NCI-H187 (cell line): ENCODE results near the gene SLC35G1.

Experiments
- DNase-seq, 2 experiments: peaks; one replicate each; lab custom pipeline; 2025; lab: John Stamatoyannopoulos, UW

The SLC35G1 gene, protein sequence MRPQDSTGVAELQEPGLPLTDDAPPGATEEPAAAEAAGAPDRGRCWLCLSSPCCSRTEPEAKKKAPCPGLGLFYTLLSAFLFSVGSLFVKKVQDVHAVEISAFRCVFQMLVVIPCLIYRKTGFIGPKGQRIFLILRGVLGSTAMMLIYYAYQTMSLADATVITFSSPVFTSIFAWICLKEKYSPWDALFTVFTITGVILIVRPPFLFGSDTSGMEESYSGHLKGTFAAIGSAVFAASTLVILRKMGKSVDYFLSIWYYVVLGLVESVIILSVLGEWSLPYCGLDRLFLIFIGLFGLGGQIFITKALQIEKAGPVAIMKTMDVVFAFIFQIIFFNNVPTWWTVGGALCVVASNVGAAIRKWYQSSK

DNA sequence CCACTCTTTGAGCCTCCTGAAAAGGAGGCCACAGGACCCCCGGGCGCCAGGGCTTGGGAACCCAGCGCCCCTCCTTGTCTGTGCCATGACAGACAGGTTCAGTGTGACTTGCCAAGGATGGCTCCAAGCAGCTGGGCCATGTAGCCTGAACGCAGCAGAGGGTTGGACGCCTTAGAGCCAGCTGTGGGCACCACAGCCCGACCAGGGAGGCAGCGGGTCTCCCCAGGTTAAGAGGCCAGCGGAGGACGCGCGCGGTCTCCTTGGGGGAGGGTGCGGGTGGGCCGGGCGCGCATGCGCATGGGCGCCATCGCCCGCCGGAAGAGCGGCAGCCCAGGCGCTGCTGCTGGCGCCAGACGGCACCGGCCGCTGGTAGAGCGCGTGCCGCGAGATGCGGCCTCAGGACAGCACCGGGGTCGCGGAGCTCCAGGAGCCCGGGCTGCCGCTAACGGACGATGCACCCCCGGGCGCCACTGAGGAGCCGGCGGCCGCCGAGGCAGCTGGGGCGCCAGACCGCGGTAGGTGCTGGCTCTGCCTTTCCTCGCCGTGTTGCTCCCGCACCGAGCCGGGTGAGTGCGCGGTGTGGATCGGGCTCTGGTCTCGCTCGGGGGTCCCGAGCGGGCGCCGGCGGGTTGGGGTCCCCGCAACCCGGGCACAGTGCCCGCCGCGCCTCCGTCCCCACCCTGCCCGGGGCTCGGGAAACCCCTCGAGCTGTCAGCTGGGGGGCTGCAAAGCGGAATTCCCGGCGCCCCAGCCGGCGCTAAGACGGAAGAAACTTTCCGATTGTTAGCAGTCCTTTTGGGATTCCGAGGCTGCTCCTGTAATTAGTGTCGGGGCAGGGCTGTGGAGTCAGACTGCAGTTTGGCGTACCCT lies at the start of gene SLC35G1:
SLC35G1 (plus strand) TSS at position 333 of the 870 bp plus-strand sequence; CDS start at position 389, 56 bp downstream.
- peak in 1 of 2 experiments; percentile 31 for DNase-seq

DNA sequence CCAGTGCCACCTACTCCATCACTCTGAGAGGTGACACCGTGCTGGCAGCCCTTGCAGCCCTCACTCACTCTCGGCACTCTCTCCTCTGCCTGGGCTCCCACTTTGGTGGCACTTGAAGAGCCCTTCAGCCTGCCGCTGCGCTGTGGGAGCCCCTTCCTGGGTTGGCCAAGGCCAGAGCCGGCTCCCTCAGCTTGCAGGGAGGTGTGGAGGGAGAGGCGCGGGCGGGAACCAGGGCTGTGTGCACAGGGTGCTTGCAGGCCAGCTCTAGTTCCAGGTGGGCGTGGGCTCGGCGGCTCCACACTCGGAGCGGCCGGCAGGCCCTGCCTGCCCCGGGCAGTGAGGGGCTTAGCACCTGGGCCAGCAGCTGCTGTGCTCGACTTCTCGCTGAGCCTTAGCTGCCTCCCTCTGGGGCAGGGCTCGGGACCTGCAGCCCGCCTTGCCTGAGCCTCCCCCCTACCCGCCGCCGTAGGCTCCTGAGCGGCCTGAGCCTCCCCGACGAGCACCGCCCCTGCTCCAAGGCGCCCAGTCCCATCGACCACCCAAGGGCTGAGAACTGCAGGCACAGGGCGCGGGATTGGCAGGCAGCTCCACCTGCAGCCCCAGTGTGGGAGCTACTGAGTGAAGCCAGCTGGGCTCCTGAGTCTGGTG lies 48.7 kb upstream of the SLC35G1 start:
- peak; percentile 33 to 57 for DNase-seq

DNA sequence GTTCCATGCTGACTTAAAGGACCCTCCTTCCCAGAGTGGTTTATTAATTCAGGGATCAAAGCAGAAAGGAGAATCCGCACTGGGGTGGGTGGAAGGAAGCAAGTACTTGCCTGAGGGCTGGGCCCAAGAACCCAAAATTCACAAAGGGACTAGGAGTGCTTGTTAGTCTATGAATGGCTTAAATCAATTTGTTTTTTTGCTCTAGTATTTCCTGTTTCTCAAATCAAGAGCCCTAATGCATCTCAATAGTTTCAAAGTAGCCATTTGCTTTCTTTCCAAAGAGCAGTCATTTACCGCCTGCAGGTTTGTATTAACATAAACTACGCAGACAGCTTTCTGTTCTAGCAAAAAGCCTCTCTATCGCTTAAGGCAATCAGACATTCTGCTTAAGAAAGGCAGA lies 44.2 kb upstream of the SLC35G1 start:
- DNase-seq, result no peak

DNA sequence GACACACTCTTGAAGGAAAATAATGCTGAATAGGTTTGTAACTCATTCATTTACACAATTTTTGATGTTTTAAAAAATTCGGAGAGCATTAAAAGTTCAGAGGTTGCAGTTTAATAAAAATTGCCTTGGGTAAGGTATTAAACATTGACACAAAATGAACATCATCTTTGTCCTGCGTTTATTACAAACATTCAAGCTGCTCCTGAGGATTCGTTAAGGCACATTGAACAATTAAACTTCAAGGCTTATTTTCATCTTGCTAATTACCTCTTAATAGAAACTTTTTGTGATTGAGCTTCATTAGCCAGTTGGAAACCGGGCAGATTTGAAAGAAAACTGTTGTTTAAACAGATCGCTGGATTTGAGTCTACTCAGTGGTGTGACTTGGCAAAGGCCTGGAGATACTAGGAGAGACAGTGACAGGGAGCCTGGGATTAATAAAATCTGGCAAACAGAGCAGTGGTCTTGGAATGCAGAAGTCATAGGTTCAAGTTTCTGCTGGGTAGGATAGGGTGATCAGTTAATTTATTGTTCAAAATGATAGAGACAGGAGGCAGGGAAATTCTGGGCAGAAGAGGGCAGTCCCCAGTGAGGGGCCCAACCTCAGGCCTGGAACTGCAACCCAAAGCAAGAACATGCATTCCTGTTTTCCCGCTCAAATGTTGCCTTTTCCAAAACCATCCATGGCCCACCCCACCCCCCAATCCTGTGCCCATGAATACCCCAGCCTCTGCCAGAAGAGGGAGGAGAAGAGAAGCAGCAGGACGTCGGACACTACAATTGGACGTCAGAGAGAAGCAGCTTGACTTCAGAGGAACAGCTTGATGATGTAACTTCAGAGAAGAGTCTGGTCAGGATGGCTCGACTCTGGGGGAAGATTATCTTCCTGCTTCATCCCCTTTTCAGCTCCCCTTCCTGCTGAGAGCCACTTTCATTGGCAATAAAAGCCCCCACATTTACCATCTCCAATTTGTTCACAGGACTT lies 43.5 kb upstream of the SLC35G1 start:
- DNase-seq, result no peak

DNA sequence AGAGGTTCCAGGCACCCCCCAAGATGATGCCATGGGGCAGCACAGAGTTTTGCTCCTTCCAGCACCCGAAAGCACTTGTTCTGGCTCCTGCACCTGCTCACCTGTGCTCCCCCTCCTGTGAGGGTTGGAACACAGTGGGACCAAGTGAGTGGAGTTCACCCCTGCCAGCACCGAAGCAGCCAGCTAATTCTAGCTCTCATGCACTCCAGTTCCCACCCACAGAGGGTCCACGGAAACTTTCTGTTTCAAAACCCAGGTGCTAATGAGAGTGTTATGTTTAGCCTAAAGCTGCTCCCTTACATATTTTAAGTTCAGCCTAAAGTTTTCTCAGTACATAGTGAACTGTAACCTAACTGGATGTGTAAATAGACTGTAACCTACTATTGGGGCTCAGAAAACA lies 42.6 kb upstream of the SLC35G1 start:
- DNase-seq, result no peak

DNA sequence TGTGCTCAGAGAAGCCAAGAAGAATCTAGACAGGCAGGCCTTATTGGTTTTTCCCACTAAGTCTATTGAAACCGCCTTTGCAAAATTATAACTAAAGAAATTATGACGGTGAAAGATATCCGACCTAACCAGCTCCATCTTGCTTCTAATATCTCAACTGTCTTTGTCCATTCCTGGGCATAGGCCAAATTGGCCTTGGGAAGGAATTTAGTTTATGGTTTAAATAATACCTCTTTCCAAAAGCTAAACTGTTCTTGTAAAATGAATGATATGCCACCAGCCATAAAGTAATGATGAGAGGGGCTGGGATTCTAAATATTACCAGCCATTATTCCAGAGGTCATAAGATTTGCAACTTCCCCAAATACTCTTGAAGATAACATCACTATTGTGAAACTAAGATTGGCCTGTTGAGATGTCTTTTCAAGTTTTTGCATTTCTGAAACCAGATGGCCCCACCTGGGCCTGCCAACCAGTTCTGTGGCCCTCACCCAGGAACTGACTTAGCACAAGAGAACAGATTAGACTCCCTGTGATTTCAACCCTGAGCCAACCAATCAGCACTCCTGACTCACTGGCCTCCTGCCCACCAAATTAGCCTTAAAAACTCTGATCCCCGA lies 41.2 kb upstream of the SLC35G1 start:
- DNase-seq, result no peak

DNA sequence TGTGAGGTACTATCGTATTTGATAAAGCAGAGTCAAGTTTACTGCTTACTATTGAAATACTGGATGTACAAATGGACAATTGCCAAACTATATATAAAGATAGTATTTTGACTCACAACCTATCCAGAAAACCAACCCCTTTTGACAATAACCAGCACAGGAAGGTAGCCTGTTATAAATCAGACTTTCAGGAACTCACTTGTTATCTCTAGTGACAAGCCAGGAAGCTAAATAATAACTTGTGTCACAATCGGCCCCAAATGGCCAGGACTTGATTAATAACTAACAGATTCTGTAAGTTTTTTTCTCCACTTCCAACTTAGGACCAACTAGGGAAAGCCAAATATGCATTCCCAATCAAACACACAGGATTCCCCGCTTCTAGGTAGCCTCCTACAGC lies 38.8 kb upstream of the SLC35G1 start:
- DNase-seq, result no peak

DNA sequence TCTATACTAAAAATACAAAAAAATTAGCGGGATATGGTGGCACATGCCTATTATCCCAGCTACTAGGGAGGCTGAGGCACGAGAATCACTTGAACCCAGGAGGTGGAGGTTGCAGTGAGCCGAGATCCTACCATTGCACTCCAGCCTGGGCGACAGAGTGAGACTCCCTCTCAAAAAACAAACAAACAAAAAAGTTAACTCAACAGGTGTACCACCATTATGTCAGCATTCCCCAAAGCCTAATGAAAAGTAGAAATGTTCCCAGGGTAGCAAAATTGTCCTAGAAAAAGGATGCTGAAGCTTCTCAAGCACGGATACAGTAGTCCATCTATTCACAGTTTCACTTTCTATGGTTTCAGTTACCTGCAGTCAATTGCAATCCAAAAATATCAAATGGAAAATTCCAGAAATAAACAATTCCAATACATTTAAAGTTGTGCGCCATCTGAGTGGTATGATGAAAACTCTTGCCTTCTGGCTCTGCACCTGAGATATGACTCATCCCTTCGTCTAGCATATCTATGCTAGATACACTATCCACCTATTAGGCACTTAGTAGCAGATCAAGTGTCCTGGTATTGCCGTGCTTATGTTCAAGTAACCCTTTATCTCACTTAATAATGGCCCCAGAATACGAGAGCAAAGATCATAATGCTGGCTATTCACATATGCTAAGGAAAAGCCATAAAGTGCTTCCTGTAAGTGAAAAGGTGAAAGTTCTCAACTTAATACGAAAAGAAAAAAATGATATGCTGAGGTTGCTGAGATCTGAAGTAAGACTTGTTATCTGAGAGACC lies 37.2 kb upstream of the SLC35G1 start:
- no peak for DNase-seq

DNA sequence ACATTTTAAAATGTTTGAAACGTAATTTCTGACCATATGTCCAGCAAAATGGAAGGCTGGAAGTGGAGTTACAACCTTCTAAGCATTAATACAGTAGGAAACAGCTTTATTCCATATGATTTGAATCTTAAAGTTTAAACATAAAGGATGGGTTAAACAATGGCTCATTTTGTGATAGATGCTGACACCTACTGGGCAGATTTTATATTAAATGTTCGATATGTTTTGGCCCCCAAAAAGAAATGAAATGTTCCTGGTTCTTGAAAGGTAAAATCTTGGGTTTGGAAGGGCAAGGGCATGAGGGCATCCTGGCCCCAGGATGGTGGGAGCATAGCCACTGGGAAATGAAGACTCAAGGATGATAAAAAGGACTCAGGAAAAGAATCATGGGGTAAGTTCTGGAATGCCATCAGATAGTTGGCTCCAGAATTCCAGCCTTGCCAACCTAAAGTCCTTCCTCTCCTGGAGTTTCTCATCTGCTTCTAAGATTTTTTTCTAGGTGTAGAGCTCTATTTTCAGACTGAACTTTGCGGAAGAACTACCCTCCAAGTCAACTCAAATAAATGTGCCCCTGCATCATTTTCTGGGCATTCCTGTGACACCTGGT lies 34.6 kb upstream of the SLC35G1 start:
- no peak for DNase-seq

DNA sequence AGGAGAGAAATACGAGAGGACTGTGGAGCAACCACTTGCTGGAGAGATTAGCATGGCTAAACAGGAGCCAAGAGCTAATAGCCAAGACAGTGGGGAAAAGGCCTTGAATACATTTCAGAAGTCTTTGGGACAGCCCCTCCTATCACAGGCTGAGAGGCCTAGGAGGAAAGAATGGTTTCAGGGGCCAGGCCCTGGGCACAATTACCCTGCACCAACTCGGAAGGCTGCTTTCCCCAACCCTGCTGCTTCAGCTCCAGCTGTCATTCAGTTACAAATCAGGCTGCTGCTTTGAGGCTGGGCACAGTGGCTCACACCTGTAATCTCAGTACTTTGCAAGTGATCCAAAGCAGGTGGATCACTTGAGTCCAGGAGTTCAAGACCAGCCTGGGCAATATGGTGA lies 32.0 kb upstream of the SLC35G1 start:
- DNase-seq, result no peak

DNA sequence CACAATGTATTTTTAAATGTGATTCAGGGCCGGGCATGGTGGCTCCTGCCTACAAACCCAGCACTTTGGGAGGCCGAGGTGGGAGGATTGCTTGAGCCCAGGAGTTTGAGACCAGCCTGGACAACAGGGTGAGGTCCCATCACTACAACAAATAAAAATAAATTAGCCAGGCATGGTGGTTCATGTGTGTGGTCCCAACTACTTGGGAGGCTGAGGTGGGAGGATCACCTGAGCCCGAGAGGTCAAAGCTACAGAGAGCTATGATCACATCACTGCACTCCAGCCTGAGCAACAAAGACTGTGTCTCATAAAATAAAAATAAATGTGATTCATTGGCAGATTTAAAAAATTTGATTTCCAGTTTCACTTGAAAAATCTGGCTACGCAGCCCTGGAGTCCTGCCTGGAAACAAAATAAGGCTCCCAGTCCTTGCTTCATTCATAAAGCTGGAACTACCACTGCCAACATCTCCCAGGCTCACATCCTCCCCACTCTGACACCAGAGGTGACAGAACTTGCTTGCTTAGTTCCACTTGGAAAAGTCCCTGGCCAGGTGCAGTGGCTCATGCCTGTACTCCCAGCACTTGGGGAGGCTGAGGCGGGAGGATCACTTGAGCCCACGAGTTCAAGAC lies 27.9 kb upstream of the SLC35G1 start:
- DNase-seq, result no peak

DNA sequence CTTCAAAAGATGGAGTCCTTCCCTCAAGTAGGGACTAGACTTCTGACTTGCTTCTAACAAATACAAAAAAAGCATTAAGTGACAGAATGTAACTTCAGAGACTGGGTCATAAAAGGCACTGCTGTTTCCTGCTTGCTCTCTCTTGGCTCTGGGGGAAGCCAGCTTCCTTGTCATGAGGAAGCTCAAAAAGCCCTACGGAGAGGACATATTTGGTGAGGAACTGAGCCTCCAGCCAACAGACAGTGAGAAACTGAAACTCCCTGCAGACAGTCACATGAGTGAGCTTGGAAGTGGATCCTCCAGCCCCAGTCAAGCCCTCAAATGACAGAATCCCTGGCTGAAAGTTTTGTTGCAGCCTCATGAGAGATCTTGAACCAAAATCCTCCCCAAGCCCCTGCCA lies 26.3 kb upstream of the SLC35G1 start:
- no peak for DNase-seq

DNA sequence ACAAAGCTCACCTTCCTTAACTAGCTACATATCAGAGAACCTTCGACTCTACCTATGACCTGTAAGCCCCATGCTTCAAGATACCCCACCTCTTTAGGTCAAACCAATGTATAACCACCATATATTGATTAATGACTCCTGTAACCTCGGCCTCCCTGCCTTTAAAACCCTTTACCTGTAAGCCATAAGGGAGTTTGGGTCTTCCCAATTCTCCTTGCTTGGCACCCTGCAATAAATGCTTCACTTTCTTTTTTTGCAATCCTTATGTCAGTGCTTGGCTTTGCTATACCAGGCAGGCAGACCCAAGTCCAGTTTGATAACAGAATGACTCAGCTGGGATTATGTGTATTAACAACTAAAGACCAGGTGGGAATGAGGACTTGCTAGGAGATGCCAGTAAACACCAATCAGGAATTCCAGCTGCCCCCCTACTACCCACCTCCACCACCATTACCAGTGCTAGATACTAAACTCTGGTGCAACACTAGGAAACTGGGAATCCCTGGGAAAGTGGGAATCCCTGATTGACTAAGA lies 22.0 kb upstream of the SLC35G1 start:
- DNase-seq, result no peak

DNA sequence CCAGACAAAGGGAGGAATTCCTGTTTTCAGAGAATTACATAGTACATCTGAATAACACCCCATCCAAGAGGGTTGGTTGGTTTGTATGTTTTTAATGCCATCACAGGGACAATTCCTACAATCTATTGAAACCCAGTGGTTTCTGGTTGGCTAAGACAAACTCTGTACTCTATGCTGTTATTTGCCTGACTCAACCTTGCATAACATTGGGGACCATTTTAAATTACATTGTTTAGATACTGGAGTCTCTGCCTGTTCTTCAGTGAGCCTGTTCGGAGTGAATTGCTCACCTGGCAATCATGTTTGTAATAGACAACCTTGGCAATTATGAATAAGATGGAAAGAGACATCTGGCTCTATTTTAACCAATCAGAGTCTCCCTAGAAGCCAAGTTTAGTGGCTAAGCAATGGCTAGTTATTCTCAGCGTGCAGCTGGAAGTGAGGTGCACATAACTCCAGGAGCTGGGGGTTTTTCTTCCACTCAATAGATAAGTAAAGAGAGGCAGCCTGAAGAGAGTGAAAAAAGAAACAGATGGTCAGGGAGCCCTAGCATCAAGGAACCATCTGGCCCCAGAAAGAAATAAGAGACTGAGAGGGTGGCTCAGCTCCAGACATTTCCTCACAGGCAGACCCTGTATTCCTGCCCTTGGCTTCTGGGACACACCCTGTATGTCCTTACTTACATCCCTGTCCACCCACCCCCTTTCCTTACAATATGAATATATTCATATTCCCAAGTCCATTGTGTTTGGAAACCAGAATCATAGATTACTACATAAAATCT lies 21.2 kb upstream of the SLC35G1 start:
- DNase-seq, result no peak

DNA sequence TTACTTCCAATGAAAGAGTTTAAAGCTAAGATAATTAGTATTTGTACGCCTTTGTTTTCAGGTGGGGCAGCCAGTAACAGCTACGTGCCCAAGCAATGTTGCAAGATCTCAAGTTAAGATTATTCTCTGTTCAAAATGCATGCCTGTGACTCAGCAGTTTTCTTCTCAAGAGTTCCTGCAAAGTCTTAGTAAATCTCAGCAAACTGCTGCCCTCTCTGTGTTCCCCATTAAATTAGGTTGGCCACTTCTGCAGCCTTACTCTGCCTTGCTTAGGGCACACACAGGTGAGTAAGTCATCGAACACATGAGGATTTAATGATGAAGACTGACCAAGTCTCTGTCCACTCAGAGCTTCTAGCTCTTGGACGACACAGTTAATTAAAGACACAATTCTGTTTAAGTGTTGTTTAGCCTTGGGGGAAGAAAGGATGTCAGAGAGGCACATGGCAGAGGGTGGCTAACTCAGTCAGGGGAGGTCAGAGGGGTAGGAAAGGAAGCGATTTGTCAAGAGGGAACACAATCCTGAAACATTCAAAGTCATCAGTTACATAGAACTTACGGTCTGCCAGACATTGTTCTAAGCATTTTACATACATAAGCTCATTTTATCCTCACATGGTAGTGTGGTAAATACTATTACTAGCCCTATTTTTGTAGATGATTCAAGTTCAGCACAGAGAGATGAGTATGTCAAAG lies 20.2 kb upstream of the SLC35G1 start:
- no peak for DNase-seq

DNA sequence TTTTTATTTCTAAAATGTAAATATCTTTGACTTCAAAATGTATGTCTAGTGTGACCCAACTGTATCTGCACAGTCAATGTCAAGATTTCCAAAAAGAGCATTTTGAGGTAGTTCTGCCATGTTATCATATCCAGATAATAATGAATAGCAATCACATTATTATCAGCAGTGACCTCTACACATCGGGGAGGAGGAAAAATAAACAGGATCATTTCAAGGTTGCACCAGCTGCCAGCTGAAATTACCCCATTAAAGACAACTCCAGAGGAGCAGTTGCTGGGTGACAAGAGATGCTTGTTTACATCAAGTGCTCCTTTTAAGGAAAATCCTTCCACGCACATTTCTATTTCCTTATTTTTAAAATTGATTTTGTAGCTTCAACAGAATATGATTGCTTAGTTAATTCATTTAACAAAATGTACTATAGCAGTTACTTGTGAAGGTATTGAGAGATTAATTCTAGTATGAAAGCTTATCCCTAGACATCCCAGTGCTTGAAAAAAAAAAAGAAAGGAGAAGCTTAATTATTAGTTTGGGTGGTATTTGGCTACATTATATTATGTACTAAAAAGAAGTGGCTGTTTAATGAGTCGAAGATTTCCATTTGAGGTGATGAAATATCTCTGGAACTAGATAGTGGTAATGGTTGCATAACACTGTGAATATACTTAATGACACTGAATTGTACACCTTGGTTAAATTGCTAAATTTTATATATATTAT lies 19.3 kb upstream of the SLC35G1 start:
- no peak for DNase-seq

DNA sequence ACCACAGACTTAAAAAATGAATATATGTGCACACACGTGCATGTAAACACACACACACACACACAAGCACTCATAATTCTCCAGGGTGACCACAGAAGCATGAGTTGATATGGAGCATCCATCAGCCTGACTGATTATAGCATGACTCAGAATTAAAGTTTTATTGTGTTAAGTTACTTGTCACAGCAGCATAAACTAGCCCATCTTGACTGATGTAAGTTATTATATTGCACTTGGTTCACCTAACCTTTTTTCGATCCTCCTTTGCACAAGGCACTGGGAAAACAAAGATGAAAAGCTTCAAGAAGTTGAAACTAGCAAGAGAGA lies 18.8 kb upstream of the SLC35G1 start:
- DNase-seq, result no peak
